Activated T-cell treated with anti-CD3 and anti-CD28 coated beads, Interleukin-2, amount 50 U/mL, for 48 hours (primary cell): ENCODE measurements around the gene RASGRP1.

Experiments
- DNase-seq, 2 experiments: peaks; one replicate each; pipeline ENCODE4 v3.0.0-alpha.2; 2020

Gene RASGRP1

GRCh38 chr15:38499651-38500050, 65.0 kb downstream of the RASGRP1 start:
- DNase-seq, result no peak

GRCh38 chr15:38496151-38496550, 68.5 kb downstream of the RASGRP1 start:
- DNase-seq, result no peak

DNA sequence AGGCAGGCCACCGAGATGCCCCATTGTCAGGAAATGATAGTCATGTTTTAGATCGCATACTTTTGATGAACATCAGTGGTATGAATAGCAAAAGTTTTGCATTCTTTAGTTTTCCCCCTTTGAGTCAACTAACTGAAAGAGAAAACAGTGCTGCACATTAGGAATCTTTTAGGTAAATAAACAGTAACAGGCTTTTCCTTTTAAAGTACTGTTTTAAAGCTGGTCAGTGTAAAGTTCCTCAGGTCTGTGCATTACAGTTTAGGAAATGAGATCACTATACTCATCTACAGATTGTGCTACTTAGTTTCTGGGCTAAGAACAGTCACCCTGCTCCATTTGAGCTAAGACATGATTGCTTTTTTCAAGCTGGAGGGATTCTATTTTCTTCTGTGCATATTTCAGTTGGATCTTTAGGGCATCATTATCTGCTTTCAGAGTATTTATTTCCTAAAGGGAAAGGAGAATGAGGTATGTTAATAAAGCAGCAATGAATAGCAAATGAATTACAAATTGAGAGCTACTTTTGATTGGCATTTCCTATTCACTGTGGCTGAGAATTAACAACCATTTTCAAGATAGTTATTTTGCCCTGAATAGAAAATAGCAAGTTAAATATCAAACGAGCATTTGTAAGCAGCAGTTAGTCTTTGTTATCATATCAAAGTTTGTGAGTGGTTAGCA, 74.2 kb downstream of the RASGRP1 start:
- DNase-seq, result no peak

GRCh38 chr15:38487378-38487777, 77.2 kb downstream of the RASGRP1 start:
- DNase-seq, result no peak

GRCh38 chr15:38486936-38487335, 77.7 kb downstream of the RASGRP1 start:
- DNase-seq, result no peak

- DNase-seq, result no peak
These were observed 82.0 kb downstream of the RASGRP1 start for GRCh38 chr15:38482572-38482971.

- DNase-seq, result no peak
These were observed 82.9 kb downstream of the RASGRP1 start for GRCh38 chr15:38481761-38482160.

DNA sequence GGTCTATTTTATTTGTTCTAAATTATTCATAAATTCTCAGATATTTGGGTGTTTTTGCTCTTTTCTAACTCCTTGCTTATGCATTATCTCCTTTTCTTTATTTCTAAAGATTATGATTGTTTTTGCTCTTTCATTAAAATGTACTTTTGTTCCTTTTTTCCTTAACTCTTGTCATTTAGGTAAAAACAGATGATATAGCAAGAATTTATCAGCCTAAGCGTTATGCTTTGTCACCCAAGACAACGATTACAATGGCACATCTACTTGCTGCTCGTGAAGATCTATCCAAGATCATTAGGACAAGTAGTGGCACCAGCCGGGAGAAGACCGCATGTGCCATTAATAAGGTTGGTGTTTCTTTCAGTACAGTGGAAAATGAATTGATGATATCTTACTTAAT, 83.5 kb downstream of the RASGRP1 start:
- DNase-seq, result no peak

GRCh38 chr15:38479756-38480155, 84.9 kb downstream of the RASGRP1 start:
- no peak for DNase-seq

DNA sequence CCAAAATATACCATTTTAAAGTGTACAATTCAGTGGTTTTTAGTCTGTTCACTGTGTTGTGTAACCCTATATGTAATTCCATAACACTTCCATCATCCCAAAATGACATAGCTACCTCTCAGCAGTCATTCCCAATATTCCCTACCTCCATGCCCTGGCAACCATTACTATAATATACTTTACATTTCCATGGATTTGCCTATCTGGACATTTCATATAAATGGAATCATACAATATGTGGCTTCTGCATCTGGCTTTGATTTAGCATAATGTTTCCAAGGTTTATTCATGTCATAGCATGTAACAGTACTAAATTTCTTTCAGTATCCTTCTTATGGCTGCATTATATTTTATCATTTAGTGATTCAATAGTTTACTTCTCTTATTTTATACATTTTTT, 85.3 kb downstream of the RASGRP1 start:
- no peak for DNase-seq

- DNase-seq, result no peak
These were observed 87.0 kb downstream of the RASGRP1 start for GRCh38 chr15:38477637-38478036.

DNA sequence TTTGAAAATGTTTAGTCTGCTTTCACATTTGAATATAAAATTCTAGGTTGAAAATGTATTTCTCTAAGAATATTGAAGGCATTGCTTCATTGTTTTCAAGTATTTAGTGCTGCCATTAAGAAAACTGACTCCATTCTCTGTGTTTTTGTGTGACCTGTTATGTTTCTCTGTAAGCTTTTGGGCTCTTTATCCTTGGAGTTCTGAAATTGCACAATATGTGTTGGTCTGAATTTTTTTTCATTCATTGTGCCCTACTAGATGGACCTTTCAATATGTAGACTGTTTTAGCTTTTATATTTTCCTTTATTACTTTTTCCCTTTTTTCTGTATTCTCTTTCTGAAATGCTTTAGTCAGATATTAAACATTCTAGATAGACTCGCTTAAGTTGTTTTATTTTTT, 88.5 kb downstream of the RASGRP1 start:
- no peak for DNase-seq

DNA sequence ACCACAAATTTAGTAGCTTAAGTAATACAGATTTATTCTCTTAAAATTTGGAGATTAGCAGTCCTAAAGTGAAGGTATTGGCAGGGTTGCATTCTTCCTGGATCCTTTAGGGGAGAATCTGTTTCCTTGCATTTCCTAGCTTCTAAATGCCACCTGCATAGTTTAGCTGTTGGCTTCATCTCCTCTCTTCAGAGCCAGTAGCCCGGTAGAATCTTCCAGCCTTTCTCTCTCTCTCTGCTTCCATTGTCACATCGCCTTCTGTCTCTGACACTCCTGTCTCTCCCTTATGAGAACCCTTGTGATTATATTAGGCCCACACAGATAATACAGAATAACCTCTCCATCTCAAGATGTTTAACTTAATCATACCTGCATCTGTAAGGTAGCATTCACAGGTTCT, 89.3 kb downstream of the RASGRP1 start:
- DNase-seq, result no peak

- no peak for DNase-seq
These were observed 90.4 kb downstream of the RASGRP1 start for GRCh38 chr15:38474155-38474757.

DNA sequence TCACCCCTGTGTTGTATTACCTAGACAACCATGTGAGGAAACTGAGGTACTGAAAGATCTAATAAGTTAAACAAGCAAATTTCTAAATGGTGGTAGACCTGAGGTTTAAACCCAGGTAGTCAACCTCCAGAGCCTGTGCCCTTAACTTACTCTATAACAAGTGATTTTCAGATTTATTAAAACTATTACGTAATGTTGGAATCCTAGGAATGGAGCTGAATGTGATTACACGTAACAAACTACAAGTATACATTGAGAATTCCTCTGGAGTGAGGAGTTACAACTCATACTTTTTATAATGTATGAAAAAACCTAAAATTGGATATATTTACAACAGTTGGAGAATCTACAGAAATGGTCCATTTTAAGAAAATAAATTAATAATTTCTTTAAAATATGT, 92.6 kb downstream of the RASGRP1 start:
- DNase-seq, result no peak

DNA sequence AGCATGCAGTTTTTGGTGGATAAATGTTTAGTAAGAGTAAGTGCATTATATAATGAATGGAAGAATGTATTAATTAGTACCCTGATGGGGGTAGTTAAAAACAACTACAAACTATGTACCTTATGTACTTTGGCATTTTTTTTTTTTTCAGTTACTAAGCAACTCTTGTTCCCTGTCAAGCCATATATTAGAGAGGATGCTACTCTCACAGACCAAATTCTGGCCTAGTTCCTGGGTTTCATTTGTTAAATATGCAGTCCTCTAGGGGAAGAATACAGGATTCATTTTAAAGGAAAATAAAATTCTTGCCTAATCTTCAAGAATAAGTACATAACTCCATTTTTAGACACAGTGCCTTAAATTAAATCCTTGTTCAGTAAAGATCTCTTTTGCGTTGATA, 93.8 kb downstream of the RASGRP1 start:
- DNase-seq, result no peak

GRCh38 chr15:38464675-38465074, 99.9 kb downstream of the RASGRP1 start:
- DNase-seq, result no peak

DNA sequence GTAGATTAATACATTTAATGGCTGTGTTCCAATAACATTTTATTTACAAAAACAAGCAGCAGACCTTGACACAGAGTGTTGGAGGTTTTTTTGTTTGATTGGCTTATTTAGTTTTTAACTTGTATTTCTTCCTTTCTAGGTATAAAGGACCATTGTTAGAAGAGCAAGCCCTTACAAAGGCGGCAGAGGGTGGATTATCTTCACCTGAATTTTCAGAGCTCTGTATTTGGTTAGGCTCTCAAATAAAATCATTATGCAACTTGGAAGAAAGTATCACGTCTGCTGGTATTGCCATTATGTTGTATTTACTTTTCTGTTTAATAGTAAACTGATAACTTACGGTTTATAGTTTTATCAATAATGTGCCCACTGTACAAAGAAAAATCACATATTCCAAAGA, 100.7 kb downstream of the RASGRP1 start:
- DNase-seq, result no peak

GRCh38 chr15:38461066-38461833, 103.4 kb downstream of the RASGRP1 start:
- no peak for DNase-seq

GRCh38 chr15:38460543-38460942, 104.1 kb downstream of the RASGRP1 start:
- no peak for DNase-seq

DNA sequence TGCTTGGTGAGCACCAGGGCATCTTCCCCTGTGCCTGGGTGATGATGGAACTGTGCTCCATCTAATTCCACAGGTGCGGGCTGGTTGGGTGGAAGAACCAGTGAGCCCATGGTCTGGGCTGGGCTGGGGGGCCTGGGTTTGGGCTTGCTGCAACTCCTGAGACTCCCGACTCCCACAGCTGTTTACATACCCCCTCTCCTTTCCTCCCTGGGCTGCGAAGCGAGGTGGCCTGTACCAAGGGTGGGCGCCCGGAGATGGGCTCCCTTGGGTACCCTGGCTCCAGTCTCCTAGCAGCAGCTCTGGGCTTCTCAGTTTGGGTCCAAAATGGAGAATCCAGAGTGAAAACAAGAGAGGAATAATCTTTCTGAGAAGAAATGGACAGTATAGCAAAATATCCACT, 105.1 kb downstream of the RASGRP1 start:
- no peak for DNase-seq

GRCh38 chr15:38458646-38459045, 106.0 kb downstream of the RASGRP1 start:
- no peak for DNase-seq

GRCh38 chr15:38455092-38455491, 109.5 kb downstream of the RASGRP1 start:
- no peak for DNase-seq

DNA sequence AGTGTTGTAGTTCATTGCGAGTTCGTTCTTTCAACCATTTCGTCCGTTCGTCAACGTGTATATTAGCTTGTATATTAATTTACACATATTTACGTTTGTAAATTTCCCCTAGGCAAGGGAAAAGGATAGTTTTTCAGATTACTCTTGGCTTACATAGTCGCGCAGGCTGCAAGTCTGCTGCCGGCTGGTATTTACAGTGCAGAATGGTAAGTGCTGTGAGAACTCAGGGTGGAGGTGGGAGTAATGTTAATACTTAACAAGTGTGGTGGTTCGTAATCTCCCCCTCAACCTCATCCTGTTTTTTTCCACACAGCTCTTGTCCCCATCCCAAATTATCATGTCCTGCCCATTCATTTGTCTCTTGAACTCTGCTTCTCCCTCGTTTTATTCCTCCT, 109.9 kb downstream of the RASGRP1 start:
- no peak for DNase-seq
